ENCODE measurements around the gene AHI1. TPM values are rescaled to one million over a fixed set of nuclear protein-coding genes. Genes with fewer than 3 reads are reported as not detected.
"Not testable (repeated sequence)": the region's sequence is repeated elsewhere in the genome, so short reads cannot be mapped to it uniquely, and the experiment has no call there.

Gene AHI1
- total RNA-seq, 1 experiment from 2014 or later: 22.8 TPM

DNA sequence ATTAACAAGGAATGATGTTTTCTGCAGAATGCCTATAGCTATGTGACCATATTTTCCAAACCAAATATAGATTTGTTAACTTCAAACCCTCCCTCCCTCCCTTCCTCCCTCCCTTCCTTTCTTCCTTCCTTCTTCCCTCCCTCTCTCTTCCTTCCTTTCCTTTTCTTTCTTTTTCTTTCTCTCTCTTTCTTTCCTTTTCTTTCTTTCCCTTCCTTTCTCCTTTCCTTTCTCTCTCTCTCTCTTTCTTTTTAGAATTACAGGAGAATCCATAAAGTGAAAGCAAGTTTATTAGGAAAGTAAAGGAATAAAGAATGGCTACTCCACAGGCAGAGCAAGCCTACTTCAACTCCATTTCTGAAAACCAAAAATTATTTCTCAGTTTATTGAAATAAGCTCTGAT lies 153.0 kb downstream of the AHI1 start:
- intact Hi-C loops (cut with micrococcal nuclease; ENCODE audit: unreplicated experiment): no loop called here
- ChIA-PET POLR2A (ENCODE audit: low non-redundant PET) (no interaction called here), CTCF (no interaction called here)
- H3K4me1 ChIP-seq (ENCODE audit: insufficient read depth, low read length, poor library complexity, severe bottlenecking): no peaks in the 10 kb centered on the region
- no TSS peak for BruUV-seq (replicated peaks)
- no peak overlapping the region for H3K4me3 ChIP-seq (ENCODE audit: low read depth, low read length, poor library complexity, severe bottlenecking)
- DNase-seq (ENCODE audit: low spot score): no peak
- H3K27ac ChIP-seq (ENCODE audit: low read depth, low read length, poor library complexity, severe bottlenecking): no peak overlapping the region
- H3K27me3 ChIP-seq (replicated peaks; ENCODE audit: insufficient read depth, low read depth, low read length, poor library complexity): no peaks in the 10 kb centered on the region
- no peaks in the 10 kb centered on the region for H3K36me3 ChIP-seq (ENCODE audit: insufficient read depth, low read length, poor library complexity, severe bottlenecking)
- H3K9me3 ChIP-seq (ENCODE audit: low read depth, low read length, poor library complexity, severe bottlenecking): no peaks in the 10 kb centered on the region
- no peak for TF ChIP-seq EZH2 (IDR thresholded peaks at IDR 0.05; ENCODE audit: borderline replicate concordance, low read depth, low read length, poor library complexity, severe bottlenecking)
- TF ChIP-seq, protein P1, sequence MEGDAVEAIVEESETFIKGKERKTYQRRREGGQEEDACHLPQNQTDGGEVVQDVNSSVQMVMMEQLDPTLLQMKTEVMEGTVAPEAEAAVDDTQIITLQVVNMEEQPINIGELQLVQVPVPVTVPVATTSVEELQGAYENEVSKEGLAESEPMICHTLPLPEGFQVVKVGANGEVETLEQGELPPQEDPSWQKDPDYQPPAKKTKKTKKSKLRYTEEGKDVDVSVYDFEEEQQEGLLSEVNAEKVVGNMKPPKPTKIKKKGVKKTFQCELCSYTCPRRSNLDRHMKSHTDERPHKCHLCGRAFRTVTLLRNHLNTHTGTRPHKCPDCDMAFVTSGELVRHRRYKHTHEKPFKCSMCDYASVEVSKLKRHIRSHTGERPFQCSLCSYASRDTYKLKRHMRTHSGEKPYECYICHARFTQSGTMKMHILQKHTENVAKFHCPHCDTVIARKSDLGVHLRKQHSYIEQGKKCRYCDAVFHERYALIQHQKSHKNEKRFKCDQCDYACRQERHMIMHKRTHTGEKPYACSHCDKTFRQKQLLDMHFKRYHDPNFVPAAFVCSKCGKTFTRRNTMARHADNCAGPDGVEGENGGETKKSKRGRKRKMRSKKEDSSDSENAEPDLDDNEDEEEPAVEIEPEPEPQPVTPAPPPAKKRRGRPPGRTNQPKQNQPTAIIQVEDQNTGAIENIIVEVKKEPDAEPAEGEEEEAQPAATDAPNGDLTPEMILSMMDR (conservative IDR thresholded peaks at IDR 0.05; ENCODE audit: low read depth, low read length): no peak

DNA sequence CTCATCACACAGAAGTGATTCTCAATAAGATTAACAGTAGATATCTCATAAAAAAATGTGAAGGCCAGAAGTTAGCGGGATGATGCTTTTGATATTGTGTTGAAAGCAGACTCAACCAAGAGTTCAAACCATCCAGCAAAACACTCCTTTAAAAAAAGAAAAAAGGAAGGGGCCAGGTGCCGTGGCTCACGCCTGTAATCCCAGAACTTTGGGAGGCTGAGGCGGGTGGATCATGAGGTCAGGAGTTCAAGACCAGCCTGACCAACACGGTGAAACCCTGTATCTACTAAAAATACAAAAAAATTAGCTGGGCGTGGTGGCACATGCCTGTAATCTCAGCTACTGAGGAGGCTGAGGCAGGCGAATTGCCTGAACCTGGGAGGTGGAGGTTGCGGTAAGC lies 157.6 kb downstream of the AHI1 start:
- CTCF ChIA-PET; POLR2A ChIA-PET (ENCODE audit: low non-redundant PET); intact Hi-C loops (cut with micrococcal nuclease; ENCODE audit: unreplicated experiment); H3K27me3 ChIP-seq (replicated peaks; ENCODE audit: insufficient read depth, low read depth, low read length, poor library complexity); H3K9me3 ChIP-seq (ENCODE audit: low read depth, low read length, poor library complexity, severe bottlenecking); H3K27ac ChIP-seq (ENCODE audit: low read depth, low read length, poor library complexity, severe bottlenecking); DNase-seq (ENCODE audit: low spot score); BruUV-seq (replicated peaks); H3K4me1 ChIP-seq (ENCODE audit: insufficient read depth, low read length, poor library complexity, severe bottlenecking); H3K36me3 ChIP-seq (ENCODE audit: insufficient read depth, low read length, poor library complexity, severe bottlenecking); H3K4me3 ChIP-seq (ENCODE audit: low read depth, low read length, poor library complexity, severe bottlenecking): not testable (repeated sequence)

GRCh38 chr6:135334169-135334568 lies 163.4 kb downstream of the AHI1 start:
- ChIA-PET CTCF (no interaction called here), POLR2A (ENCODE audit: low non-redundant PET) (interaction anchor here (0.6 kb wide), 1 partner anchor 103 kb away, joined by 4 read pairs; no protein-coding TSS in a partner anchor)
- no peaks in the 10 kb centered on the region for H3K9me3 ChIP-seq (ENCODE audit: low read depth, low read length, poor library complexity, severe bottlenecking)
- BruUV-seq (replicated peaks): no TSS peak
- H3K4me3 ChIP-seq (ENCODE audit: low read depth, low read length, poor library complexity, severe bottlenecking): no peak overlapping the region
- TF ChIP-seq EZH2 (IDR thresholded peaks at IDR 0.05; ENCODE audit: borderline replicate concordance, low read depth, low read length, poor library complexity, severe bottlenecking): no peak
- TF ChIP-seq, protein P1 (conservative IDR thresholded peaks at IDR 0.05; ENCODE audit: low read depth, low read length): no peak
- H3K36me3 ChIP-seq (ENCODE audit: insufficient read depth, low read length, poor library complexity, severe bottlenecking): no peaks in the 10 kb centered on the region
- DNase-seq (ENCODE audit: low spot score): peak; percentile 35
- H3K27ac ChIP-seq (ENCODE audit: low read depth, low read length, poor library complexity, severe bottlenecking): no peak overlapping the region
- H3K27me3 ChIP-seq (replicated peaks; ENCODE audit: insufficient read depth, low read depth, low read length, poor library complexity): no peaks in the 10 kb centered on the region
- intact Hi-C loops (cut with micrococcal nuclease; ENCODE audit: unreplicated experiment): no loop called here
- H3K4me1 ChIP-seq (ENCODE audit: insufficient read depth, low read length, poor library complexity, severe bottlenecking): no peaks in the 10 kb centered on the region

DNA sequence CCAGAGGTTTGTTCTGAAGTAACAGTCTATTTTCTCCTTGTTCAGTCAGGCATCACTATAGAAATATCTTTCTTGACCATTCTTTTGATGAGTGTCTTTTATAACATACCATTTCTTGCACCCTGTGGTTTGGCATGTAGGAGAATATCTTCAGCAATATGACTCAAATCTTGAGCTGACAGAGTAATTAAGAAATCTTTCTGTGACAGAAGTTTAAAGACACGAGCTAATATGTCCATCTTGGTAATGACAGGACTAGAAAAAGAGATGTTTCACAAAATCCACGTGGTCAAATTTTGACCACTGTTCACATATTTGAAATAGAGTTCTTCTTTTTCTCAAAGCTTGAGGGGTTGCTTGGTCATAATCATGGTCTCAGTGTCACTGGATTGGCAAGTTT lies 166.5 kb downstream of the AHI1 start:
- POLR2A ChIA-PET (ENCODE audit: low non-redundant PET): no interaction called here

More for the DNA sequence above, 166.5 kb downstream of the AHI1 start:
- Histone ChIP-seq H3K4me3 (ENCODE audit: low read depth, low read length, poor library complexity, severe bottlenecking) (no peak overlapping the region), H3K27me3 (replicated peaks; ENCODE audit: insufficient read depth, low read depth, low read length, poor library complexity) (no peaks in the 10 kb centered on the region), H3K36me3 (ENCODE audit: insufficient read depth, low read length, poor library complexity, severe bottlenecking) (no peaks in the 10 kb centered on the region), H3K9me3 (ENCODE audit: low read depth, low read length, poor library complexity, severe bottlenecking) (no peaks in the 10 kb centered on the region), H3K4me1 (ENCODE audit: insufficient read depth, low read length, poor library complexity, severe bottlenecking) (no peaks in the 10 kb centered on the region), H3K27ac (ENCODE audit: low read depth, low read length, poor library complexity, severe bottlenecking) (no peak overlapping the region)
- CTCF ChIA-PET: interaction anchor here (0.7 kb wide), 1 partner anchor 476 kb away, joined by 12 read pairs; no protein-coding TSS in a partner anchor
- TF ChIP-seq, protein P1 (conservative IDR thresholded peaks at IDR 0.05; ENCODE audit: low read depth, low read length): no peak
- TF ChIP-seq EZH2 (IDR thresholded peaks at IDR 0.05; ENCODE audit: borderline replicate concordance, low read depth, low read length, poor library complexity, severe bottlenecking): no peak
- intact Hi-C loops (cut with micrococcal nuclease; ENCODE audit: unreplicated experiment): no loop called here
- DNase-seq (ENCODE audit: low spot score): no peak
- no TSS peak for BruUV-seq (replicated peaks)
